AG09319 (cell line): ENCODE data around the gene PLAC9.

Experiments used
- DNase-seq: peaks from one replicate; pipeline ENCODE4 v3.0.0-alpha.2; 2010; ENCODE audit warnings: low read depth; ENCODE audit errors: extremely low read depth
- CTCF ChIP-seq: IDR thresholded peaks from 2 replicates; pipeline ENCODE4 v1.5.1; 2011; ENCODE audit warnings: low read depth, mild to moderate bottlenecking, inconsistent platforms, low read length, moderate library complexity

Gene PLAC9

GRCh38 chr10:80157561-80157960 is 25.0 kb downstream of the PLAC9 start:
- TF ChIP-seq CTCF = no peak
- no peak for DNase-seq

DNA sequence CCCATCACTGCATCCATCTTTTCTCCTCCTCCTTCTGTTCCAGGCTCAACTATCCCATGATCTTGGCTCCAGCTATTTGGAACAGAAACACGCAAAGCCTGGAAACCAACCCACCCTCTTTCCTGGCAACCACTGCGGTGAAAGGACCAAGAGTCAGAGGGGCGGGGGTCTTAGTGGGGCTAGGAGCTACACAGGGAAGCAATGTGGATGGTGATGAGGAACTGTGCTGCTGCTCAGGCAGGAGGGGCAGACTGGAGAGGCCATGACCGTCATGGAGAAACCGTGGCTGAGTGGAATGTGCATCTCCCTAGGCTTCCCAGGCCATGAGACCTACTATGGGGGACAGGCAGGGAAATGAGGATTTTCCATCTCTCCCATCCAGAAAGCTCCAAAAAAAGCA is 25.6 kb downstream of the PLAC9 start:
- DNase-seq = no peak

GRCh38 chr10:80158598-80159127 is 26.1 kb downstream of the PLAC9 start:
- no peak for TF ChIP-seq CTCF
- peak; percentile 96 for DNase-seq

More for the DNA sequence above, 25.6 kb downstream of the PLAC9 start:
- TF ChIP-seq CTCF = no peak

- no peak for DNase-seq
- TF ChIP-seq CTCF = no peak
Observed at GRCh38 chr10:80159166-80159873, 26.8 kb downstream of the PLAC9 start.

DNA sequence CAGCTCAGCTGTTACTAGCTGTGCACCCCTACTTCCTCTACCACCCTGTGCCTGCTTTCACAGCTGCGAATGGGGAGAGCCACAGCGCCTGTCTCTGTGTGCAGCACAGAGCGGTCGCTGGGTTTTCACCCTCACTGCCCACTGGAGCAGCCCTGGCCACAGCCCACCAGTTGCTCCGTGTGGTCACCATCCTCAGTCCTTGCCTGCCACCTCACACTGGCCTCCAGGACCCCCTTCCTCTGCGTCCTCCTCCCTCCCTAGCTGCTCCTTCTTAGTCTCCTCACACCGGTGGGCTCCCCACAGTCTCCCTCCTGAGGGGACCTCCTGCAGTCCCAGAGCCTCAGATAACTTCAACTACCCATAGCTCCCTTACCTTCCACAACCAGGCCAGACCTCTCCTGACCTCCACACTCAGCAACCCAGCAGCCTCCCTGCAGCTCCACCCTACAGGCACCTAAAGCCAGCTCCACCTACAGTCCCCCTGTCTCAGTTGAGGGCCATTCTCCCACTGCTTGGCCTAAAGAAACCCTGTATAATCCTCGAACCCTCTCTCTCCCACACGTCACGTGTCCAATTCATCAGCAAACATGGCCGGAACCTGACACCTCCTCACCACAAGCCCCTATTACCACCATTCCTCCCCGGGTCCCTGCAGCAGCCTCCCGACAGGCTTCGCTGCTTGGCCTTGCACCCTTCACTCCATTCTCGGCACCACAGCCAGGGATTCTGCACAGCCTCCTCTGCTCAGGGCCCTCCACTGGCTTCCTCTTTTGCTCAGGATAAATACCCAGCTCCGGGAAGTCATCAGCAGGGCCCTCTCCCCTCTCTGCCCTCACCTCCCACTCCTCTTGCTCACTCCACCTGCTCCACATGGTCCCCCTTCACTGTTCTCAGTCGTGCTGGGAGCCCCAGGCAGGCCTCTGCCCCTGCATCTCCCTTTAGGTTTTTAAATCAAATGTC is 28.1 kb downstream of the PLAC9 start:
- no peak for DNase-seq
- no peak for TF ChIP-seq CTCF

- peak; percentile 4; the same call in 1 of the 2 replicates for TF ChIP-seq CTCF
- DNase-seq = no peak
Observed at GRCh38 chr10:80161321-80162083, 29.0 kb downstream of the PLAC9 start.
